ENCODE data around the gene DNMBP. TPM values are rescaled to one million over a fixed set of nuclear protein-coding genes. Genes with fewer than 3 reads are reported as not detected.

DNMBP gene
- total and polyA plus RNA-seq, 2 of the 4 experiments (the other 2 are of a cell fraction): 10.9 to 13.6 TPM

- Histone ChIP-seq H3K14ac (replicated peaks; ENCODE audit: low read depth, low read length) (no peak overlapping the region), H4K20me1 (ENCODE audit: insufficient read depth, low read length) (no peaks in the 10 kb centered on the region), H3K27ac (ENCODE audit: insufficient read depth, low read length) (no peak overlapping the region), H3K27me3 (ENCODE audit: control insufficient read depth, insufficient read depth, low read length) (no peaks in the 10 kb centered on the region), H3K36me3 (ENCODE audit: control insufficient read depth, insufficient read depth, low read length) (peaks cover 13% of the 10 kb centered on the region), H3K56ac (ENCODE audit: extremely low read depth, insufficient read depth, low read length) (no peak overlapping the region), H2AK9ac (replicated peaks; ENCODE audit: low read depth, low read length, poor library complexity) (no peak overlapping the region), H3K18ac (ENCODE audit: low read depth, low read length) (no peak overlapping the region), H3K4me1 (ENCODE audit: control insufficient read depth, insufficient read depth, low read length) (peaks cover 5% of the 10 kb centered on the region; the same call in 1 of the 2 replicates), H3K79me1 (ENCODE audit: low read depth in 1 of 2, low read length in 2 of 2) (peaks cover 39 to 61% of the 10 kb centered on the region in 2 experiments), H3K23ac (ENCODE audit: low read depth, low read length) (no peak overlapping the region), H2AFZ (replicated peaks; ENCODE audit: low read length, poor library complexity) (no peak overlapping the region), H2BK120ac (ENCODE audit: low read depth, low read length) (no peak overlapping the region), H3K9ac (ENCODE audit: low read depth, low read length) (no peak overlapping the region), H3K9me1 (ENCODE audit: insufficient read depth, low read length) (peaks cover 7% of the 10 kb centered on the region; the same call in 1 of the 2 replicates), H3K9me3 (ENCODE audit: control insufficient read depth, insufficient read depth, low read length) (no peaks in the 10 kb centered on the region), H2BK20ac (ENCODE audit: low read depth, low read length) (no peak overlapping the region), H4K91ac (ENCODE audit: insufficient read depth, low read depth, low read length) (no peak overlapping the region), H3K4ac (ENCODE audit: low read depth, low read length) (no peak overlapping the region), H4K8ac (ENCODE audit: low read depth in 2 of 2, low read length in 2 of 2) (no peak overlapping the region), H2BK5ac (ENCODE audit: low read depth, low read length, poor library complexity, severe bottlenecking) (no peak overlapping the region), H4K5ac (ENCODE audit: low read depth, low read length) (no peak overlapping the region), H2AK5ac (ENCODE audit: low read depth, low read length) (no peak overlapping the region), H3K4me2 (ENCODE audit: low read depth, low read length) (no peak overlapping the region), H2BK15ac (ENCODE audit: low read depth, low read length) (no peak overlapping the region), H3K4me3 (ENCODE audit: insufficient read depth, low read depth, low read length) (no peak overlapping the region)
- BruUV-seq (replicated peaks): no TSS peak
- TF ChIP-seq MAZ (IDR thresholded peaks at IDR 0.05; ENCODE audit: borderline replicate concordance, low read depth, low read length): no peak
- no peak for TF ChIP-seq RCOR1 (IDR thresholded peaks at IDR 0.05; ENCODE audit: insufficient replicate concordance, low read length)
- no peak for TF ChIP-seq CHD1 (IDR thresholded peaks at IDR 0.05; ENCODE audit: low read depth, low read length)
- TF ChIP-seq MXI1 (IDR thresholded peaks at IDR 0.05; ENCODE audit: borderline replicate concordance, low read depth, low read length): no peak
- no peak for TF ChIP-seq RFX5 (IDR thresholded peaks at IDR 0.05; ENCODE audit: low read depth, low read length)
- TF ChIP-seq CEBPB (IDR thresholded peaks at IDR 0.05; ENCODE audit: low read depth, low read length): no peak
- TF ChIP-seq POLR2A (IDR thresholded peaks at IDR 0.05; ENCODE audit: low read depth, low read length): no peak
- no peak for TF ChIP-seq ELK1 (IDR thresholded peaks at IDR 0.05; ENCODE audit: borderline replicate concordance, low read depth, low read length)
- no peak for TF ChIP-seq CTCF (conservative IDR thresholded peaks at IDR 0.05; ENCODE audit: low read depth, low read length)
- TF ChIP-seq RAD21 (IDR thresholded peaks at IDR 0.05; ENCODE audit: low read length): no peak
- TF ChIP-seq SMC3 (IDR thresholded peaks at IDR 0.05; ENCODE audit: low read depth, low read length): no peak
- TF ChIP-seq FOS (IDR thresholded peaks at IDR 0.05; ENCODE audit: low read depth, low read length): no peak
- TF ChIP-seq NFE2L2 (IDR thresholded peaks at IDR 0.05; ENCODE audit: low read depth, low read length): no peak
- TF ChIP-seq BHLHE40 (IDR thresholded peaks at IDR 0.05; ENCODE audit: low read depth, low read length): no peak
- no peak for TF ChIP-seq MAFK (IDR thresholded peaks at IDR 0.05; ENCODE audit: low read depth, low read length)
- TF ChIP-seq USF2 (IDR thresholded peaks at IDR 0.05; ENCODE audit: low read depth, low read length): no peak
- DNase-seq (no peak), ATAC-seq (ENCODE audit: low read depth) (no peak)
- intact Hi-C loops (cut with micrococcal nuclease) (no loop called here), dilution Hi-C loops (cut with HindIII; ENCODE audit: low sequenced_read_pairs, unreplicated experiment) (no loop called here), in situ Hi-C loops (cut with MboI; ENCODE audit: low sequenced_read_pairs) (no loop called here)
- ChIA-PET CTCF (no interaction called here), POLR2A (ENCODE audit: unreplicated experiment) (no interaction called here)
Observed at GRCh38 chr10:99912041-99912440, 97.7 kb downstream of the DNMBP start.
